Loucy (cell line): ENCODE data around the gene PLCXD1.

Source experiments
- CTCF ChIP-seq: fragments of 200-600 bp; sonication (generic); conservative IDR thresholded peaks from 2 replicates; pipeline ENCODE4 v1.5.1; 2014; ENCODE audit warnings: mild to moderate bottlenecking, antibody characterized with exemption, low read length
- EZH2phosphoT487 ChIP-seq: fragments of 200-600 bp; IDR thresholded peaks from 2 replicates; pipeline ENCODE4 v1.6.1; 2018; ENCODE audit warnings: antibody characterized with exemption, mild to moderate bottlenecking, moderate library complexity, borderline replicate concordance

GRCh38 chrX:275476-275966 lies 5.7 kb upstream of the PLCXD1 start:
- no peak for TF ChIP-seq CTCF
- TF ChIP-seq EZH2phosphoT487, result no peak
